Left colon (tissue), 2 donors: ENCODE data around the gene AKIRIN2. TPM values are rescaled to one million over a fixed set of nuclear protein-coding genes. Genes with fewer than 3 reads are reported as not detected.

Experiments used
- ATAC-seq: fragments of 200-7000 bp; cut with Tn5 transposase; one replicate; pipeline ENCODE4 v1.9.1; 2020; ENCODE audit warnings: mild to moderate bottlenecking, moderate library complexity
- DNase-seq, 2 donors: peaks; one replicate each; pipeline ENCODE4 v3.0.0-alpha.2; 2020
- intact Hi-C, 2 donors: fragments of 100-400 bp; cut with DNase I in 1 of 2; cut with micrococcal nuclease in 1 of 2; formaldehyde crosslinking; loops; one replicate each; pipeline versions ENCODE4 v1.11.2 to v1.14.0; 2022; cut with DNase I, micrococcal nuclease
- total RNA-seq, 2 donors: library from RNA; stranded (reverse); fragmentation: NEBNext Ultra II Directional; extraction: Animal tissue kit (Norgen Biotek cat#: 25700); gene quantifications; one replicate each; pipeline ENCODE4 v1.2.1, GENCODE V29; 2021
- donor health status: DM: no; HTN: no; CAD: no.
- donor health status: DM: yes; HTN: yes; CAD: no.

Gene AKIRIN2
- total RNA-seq, 2 donors from 2014 or later: 30.4 to 40.9 TPM

DNA sequence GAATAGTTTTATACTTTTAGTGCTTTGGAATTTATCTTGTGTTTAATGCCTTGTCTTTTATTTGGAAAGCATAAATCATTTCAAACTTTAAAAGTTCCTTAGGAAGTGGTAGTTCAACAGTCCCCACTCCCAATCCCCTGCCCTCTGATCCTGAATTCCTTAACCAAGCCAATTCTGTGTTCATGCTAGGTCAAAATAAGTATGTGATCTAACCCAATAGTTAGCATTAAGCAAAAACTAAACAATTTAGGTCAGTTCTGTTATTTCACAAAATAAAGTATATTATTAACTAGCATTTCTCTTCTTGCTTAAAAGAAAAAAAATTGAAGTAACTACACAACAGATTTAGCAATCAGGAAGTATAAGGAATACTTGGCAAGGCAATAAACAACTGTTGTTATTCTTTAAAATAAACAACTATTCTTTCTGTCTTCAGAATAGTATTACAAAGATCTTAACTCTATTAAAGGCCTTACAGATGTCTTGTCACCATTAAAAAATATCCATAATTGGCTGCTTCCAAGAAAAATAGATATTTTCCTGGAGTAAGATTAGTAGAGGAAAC lies 37.0 kb downstream of the AKIRIN2 start:
- DNase-seq (no peak), ATAC-seq (no peak)
- intact Hi-C loops: no loop called here

DNA sequence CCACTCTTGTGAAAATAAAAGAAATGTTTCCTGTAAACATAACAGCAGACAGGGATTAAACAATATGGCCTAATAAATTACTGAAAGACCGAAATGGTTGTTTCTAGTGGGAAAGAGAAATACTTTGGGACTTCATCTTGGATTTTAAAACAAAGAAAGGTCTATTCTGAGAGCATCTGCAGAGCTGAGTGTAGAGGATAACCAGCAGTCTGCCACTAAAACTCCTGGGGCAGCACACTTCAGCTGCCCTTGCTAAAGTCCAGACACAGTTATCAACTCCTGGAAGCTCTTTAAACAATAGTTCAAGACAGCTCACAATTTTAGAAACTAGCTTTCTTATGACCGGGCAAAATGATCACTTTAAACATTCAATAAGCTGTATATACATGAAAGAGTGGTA lies 38.6 kb downstream of the AKIRIN2 start:
- intact Hi-C loops: no loop called here
- ATAC-seq (no peak), DNase-seq (no peak)

- DNase-seq (no peak), ATAC-seq (no peak)
- intact Hi-C loops: no loop called here
Observed at GRCh38 chr6:87661503-87661902, 40.5 kb downstream of the AKIRIN2 start.

DNA sequence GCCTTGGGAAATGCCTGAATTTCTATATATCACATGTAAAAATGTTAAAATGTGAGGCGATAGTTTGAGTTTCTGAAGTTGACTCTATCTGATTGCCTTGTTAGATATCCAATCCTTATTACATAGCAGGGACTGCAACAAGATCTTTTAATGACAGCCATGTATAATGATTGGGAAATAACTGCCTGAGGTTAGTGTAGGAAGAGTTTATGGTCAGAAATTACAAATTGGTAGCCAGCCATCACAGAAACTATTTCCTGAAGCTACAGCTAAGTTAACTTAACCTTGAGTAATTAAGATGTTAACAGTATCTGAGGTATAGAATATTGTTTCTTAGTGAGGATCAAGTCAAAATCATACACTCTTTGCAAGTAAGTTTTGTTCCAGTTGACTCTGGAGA lies 41.0 kb downstream of the AKIRIN2 start:
- ATAC-seq (no peak), DNase-seq (no peak)
- intact Hi-C loops: no loop called here

GRCh38 chr6:87660226-87660911 lies 41.7 kb downstream of the AKIRIN2 start:
- ATAC-seq (no peak), DNase-seq (no peak)
- intact Hi-C loops: no loop called here

- intact Hi-C loops: no loop called here
- no peak for ATAC-seq
- DNase-seq: no peak
Observed at GRCh38 chr6:87658516-87658915, 43.5 kb downstream of the AKIRIN2 start.

- no peak for DNase-seq
- ATAC-seq: no peak
- intact Hi-C loops: no loop called here
Observed at GRCh38 chr6:87656857-87657256, 45.2 kb downstream of the AKIRIN2 start.

GRCh38 chr6:87655824-87656223 lies 46.2 kb downstream of the AKIRIN2 start:
- ATAC-seq (no peak), DNase-seq (no peak)
- intact Hi-C loops: no loop called here

GRCh38 chr6:87654875-87655454 lies 47.1 kb downstream of the AKIRIN2 start:
- DNase-seq: no peak
- intact Hi-C loops: no loop called here
- ATAC-seq: no peak

- intact Hi-C loops: no loop called here
- DNase-seq (no peak), ATAC-seq (no peak)
Observed at GRCh38 chr6:87654122-87654521, 47.9 kb downstream of the AKIRIN2 start.

- intact Hi-C loops: no loop called here
- DNase-seq (no peak), ATAC-seq (no peak)
Observed at GRCh38 chr6:87653074-87653962, 48.7 kb downstream of the AKIRIN2 start.

DNA sequence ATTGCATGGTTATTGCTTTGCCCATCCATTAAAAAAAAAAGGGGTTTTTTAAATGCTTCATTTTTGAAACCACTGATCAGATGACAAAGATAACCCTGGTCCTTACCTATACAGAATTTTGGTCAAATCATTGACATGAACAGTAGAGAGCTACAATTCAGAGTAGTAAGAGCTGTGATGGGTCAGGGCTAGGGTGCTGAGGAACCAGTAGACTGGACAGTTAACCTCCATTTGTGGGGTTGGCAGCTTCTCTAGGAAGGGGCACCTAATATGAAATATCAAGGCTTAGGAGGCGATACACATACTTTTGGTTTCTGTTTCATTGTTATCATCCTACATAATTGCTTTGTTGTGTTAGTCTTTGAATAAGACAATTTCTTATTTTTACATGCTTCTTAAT lies 57.0 kb downstream of the AKIRIN2 start:
- no peak for ATAC-seq
- no peak for DNase-seq
- intact Hi-C loops: no loop called here

DNA sequence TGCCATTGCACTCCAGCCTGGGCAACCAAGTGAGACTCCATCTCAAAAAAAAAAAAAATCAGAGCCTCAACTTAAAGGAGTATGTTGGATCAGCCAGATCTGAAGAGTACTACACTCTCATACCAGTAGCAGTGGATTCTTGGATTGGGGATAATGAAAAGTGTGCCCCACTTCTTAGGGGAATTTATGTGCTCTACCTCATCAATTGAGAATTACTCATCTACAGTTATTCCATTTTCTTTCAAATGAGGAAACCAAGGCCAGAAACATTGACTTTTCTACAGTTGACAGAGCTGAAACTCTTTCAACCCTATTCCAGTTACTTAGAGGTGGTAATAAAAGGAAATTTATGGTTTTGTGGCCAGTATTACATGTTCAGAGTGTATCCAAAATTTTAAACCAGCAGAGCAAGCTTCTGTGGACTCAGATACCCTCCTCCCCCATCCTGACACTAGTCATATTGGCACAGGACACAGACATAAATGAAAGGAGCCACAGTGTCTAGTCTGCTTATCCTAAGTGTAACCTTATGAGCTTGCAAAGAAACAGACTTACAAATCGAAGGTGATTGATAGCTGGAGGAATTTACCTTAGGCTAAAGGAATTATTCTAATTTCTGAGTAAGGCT lies 60.9 kb downstream of the AKIRIN2 start:
- DNase-seq (no peak), ATAC-seq (peak; percentile 19)
- intact Hi-C loops: no loop called here

DNA sequence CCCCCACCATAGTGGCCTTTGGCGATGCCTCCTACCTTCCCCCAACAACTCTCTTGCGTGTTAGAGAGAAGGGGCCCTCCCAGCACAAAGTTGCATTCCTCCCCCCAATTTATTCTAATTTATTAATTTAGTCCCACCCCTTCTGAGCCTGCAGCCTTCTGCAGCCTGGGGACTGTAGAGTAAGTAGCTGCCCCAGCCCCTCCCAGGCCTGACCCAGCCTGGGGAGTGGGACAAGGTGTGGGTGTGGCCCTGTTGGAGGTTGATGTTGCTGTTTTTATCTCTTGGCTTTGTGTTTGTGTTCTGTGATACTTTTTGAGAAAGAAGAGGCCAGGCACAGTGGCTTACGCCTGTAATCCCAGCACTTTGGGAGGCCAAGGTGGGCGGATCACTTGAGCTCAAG lies 62.7 kb downstream of the AKIRIN2 start:
- DNase-seq (no peak), ATAC-seq (no peak)
- intact Hi-C loops: no loop called here

GRCh38 chr6:87637106-87637505 lies 64.9 kb downstream of the AKIRIN2 start:
- intact Hi-C loops: no loop called here
- no peak for DNase-seq
- ATAC-seq: no peak

DNA sequence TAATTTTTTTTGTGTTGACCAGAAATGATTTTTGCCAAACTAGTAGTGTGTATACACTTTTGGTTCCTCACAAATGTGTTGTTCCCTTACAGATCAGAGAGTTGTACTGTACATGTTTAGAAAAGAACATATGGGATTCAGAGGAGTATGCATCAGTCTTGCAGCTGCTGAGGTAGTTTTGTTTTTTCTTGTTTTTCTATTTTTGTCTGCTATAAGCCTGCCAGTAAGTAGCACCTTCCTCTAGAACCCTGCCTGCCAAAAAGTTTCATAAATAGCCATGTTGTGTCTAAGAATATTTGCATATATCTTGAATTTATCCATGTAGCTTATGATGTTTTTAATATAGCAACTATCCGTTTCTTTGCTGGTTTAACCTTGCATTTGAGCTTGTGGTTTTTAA lies 65.7 kb downstream of the AKIRIN2 start:
- ATAC-seq (no peak), DNase-seq (no peak)
- intact Hi-C loops: no loop called here

DNA sequence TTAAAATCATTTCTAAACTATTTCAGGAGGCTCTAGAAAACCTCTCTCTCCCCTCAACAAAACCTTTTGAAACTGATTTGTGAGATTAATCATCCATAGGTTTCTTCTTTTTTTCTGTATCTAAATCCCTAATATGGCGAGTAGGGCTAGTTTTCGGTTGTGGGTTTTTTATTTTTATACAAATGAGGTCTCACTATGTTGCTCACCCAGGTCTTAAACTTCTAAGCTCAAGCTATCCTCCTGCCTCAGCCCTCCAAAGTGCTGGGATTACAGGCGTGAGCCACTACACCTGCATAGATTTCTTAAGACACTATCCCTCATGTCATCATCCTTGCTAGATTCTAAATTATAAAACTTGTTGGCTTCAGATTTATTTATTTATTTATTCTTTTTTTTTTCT lies 68.2 kb downstream of the AKIRIN2 start:
- ATAC-seq: no peak
- intact Hi-C loops: no loop called here
- DNase-seq: no peak

DNA sequence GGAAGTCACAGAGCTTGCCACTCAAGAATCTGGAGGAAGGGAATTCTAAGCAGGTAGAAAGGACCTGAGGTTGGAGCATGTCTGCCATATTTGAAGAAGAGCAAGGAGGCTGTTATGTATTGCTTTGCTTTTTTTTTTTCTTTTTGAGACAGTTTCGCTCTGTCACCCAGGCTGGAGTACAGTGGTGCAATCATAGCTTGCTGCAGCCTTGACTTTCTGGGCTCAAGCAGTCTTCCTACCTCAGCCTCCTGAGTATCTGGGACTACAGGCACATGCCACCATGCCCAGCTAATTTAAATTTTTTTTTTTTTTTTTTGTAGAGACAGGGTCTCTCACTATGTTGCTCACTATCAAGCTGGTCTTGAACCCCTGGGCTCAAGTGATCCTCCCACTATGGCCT lies 71.3 kb downstream of the AKIRIN2 start:
- no peak for ATAC-seq
- intact Hi-C loops: no loop called here
- no peak for DNase-seq

DNA sequence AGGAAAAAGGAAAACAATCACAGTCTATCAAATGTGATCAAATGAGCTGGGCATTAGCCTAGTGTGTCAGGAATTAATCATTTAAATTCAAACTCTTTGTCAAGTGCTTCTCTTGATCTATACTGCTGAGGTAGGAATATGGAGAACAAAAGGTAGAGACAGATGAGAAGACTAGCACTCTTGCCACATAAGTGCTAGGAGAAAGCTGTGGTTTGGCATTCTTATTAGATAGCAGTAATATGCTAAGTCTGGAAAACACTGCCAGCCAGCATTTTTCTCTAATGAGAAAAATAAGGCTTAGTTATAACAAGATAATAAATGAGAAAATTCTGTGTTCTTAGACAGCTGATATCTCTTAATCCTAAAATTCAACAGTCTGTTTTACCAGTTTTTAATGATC lies 73.2 kb downstream of the AKIRIN2 start:
- ATAC-seq (peak; percentile 43), DNase-seq (no peak)
- intact Hi-C loops: no loop called here
